HEK293 (cell line): Measurements from ENCODE around the gene FLT4.
"Not testable (repeated sequence)": the region's sequence is repeated elsewhere in the genome, so short reads cannot be mapped to it uniquely, and the experiment has no call there.

ENCODE experiments used
- CTCF ChIA-PET: fragments of 350-600 bp; formaldehyde crosslinking; extraction: SDS; loops from one replicate; lab custom pipeline; 2021; ENCODE audit warnings: antibody characterized with exemption; lab: Yijun Ruan, JAX
- POLR2A ChIA-PET: fragments of 300-600 bp; formaldehyde crosslinking; extraction: SDS; loops from one replicate; lab custom pipeline; 2020; ENCODE audit warnings: antibody characterized with exemption, inconsistent platforms; lab: Yijun Ruan, JAX
- H3K27ac ChIP-seq: fragments of 200-500 bp; sonication (Bioruptor generic); 2 replicates; pipeline ENCODE4 v1.5.1; 2014; ENCODE audit warnings: low read depth, low read length, control low read depth, inconsistent platforms; ENCODE audit errors: extremely low read depth
- H3K36me3 ChIP-seq, 2 experiments: fragments of 200-500 bp in 1 of 2; sonication (Bioruptor generic) in 1 of 2; 1 replicate in 1 of 2; 2 replicates in 1 of 2; pipeline ENCODE4 v1.5.1; 2014 to 2017; ENCODE audit warnings: inconsistent platforms in 2 of 2, low read length in 2 of 2; ENCODE audit not compliant: control insufficient read depth in 2 of 2, insufficient read depth in 1 of 2
- H3K4me1 ChIP-seq: fragments of 200-500 bp; sonication (Bioruptor generic); 2 replicates; pipeline ENCODE4 v1.5.1; 2014; ENCODE audit warnings: mild to moderate bottlenecking, low read length, inconsistent platforms; ENCODE audit not compliant: control insufficient read depth, insufficient read depth
- H3K4me3 ChIP-seq: 2 replicates; pipeline ENCODE4 v1.5.1; 2011; ENCODE audit warnings: low read depth, mild to moderate bottlenecking, control low read depth, low read length, moderate library complexity
- H3K9me3 ChIP-seq: fragments of 200-500 bp; sonication (Bioruptor generic); 2 replicates; pipeline ENCODE4 v1.5.1; 2014; ENCODE audit warnings: low read depth, low read length, inconsistent platforms; ENCODE audit not compliant: control insufficient read depth, insufficient read depth
- CTCF ChIP-seq: fragments of 450-650 bp; formaldehyde crosslinking; IDR thresholded peaks from 2 replicates; pipeline ENCODE4 v1.5.1; 2016; ENCODE audit warnings: missing biosample characterization, missing genetic modification characterization
- EGR2 ChIP-seq: fragments of 450-650 bp; formaldehyde crosslinking; IDR thresholded peaks from 2 replicates; pipeline ENCODE4 v1.5.1; 2016; ENCODE audit warnings: low read depth, missing biosample characterization, missing genetic modification characterization
- IKZF3 ChIP-seq: fragments of 450-650 bp; IDR thresholded peaks from 2 replicates; pipeline ENCODE4 v1.5.0; 2018; ENCODE audit warnings: missing biosample characterization, mild to moderate bottlenecking, missing genetic modification characterization, moderate library complexity
- ZFP69B ChIP-seq: fragments of 450-650 bp; formaldehyde crosslinking; IDR thresholded peaks from 2 replicates; pipeline ENCODE4 v1.5.1; 2016; ENCODE audit warnings: missing biosample characterization, missing genetic modification characterization
- ZNF16 ChIP-seq: fragments of 450-650 bp; formaldehyde crosslinking; IDR thresholded peaks from 2 replicates; pipeline ENCODE4 v1.5.1; 2016; ENCODE audit warnings: low read depth, missing biosample characterization, missing genetic modification characterization
- ZNF311 ChIP-seq: fragments of 450-650 bp; formaldehyde crosslinking; IDR thresholded peaks from 2 replicates; pipeline ENCODE4 v1.5.1; 2017; ENCODE audit warnings: missing biosample characterization, missing genetic modification characterization, borderline replicate concordance
- ZNF335 ChIP-seq: fragments of 450-650 bp; formaldehyde crosslinking; conservative IDR thresholded peaks from 2 replicates; pipeline ENCODE4 v1.5.1; 2016; ENCODE audit warnings: missing biosample characterization, missing genetic modification characterization
- ZNF48 ChIP-seq: fragments of 450-650 bp; formaldehyde crosslinking; IDR thresholded peaks from 2 replicates; pipeline ENCODE4 v1.5.1; 2016; ENCODE audit warnings: missing biosample characterization, missing genetic modification characterization
- ZNF624 ChIP-seq: fragments of 450-650 bp; formaldehyde crosslinking; IDR thresholded peaks from 2 replicates; pipeline ENCODE4 v1.5.1; 2017; ENCODE audit warnings: missing biosample characterization, missing genetic modification characterization
- ZNF639 ChIP-seq: fragments of 450-650 bp; formaldehyde crosslinking; IDR thresholded peaks from 2 replicates; pipeline ENCODE4 v1.5.1; 2016; ENCODE audit warnings: missing biosample characterization, missing genetic modification characterization
- ZNF776 ChIP-seq: fragments of 450-650 bp; formaldehyde crosslinking; IDR thresholded peaks from 2 replicates; pipeline ENCODE4 v1.5.0; 2017; ENCODE audit warnings: missing biosample characterization, missing genetic modification characterization, borderline replicate concordance
- ZNF792 ChIP-seq: fragments of 450-650 bp; formaldehyde crosslinking; IDR thresholded peaks from 2 replicates; pipeline ENCODE4 v1.5.1; 2016; ENCODE audit warnings: missing biosample characterization, missing genetic modification characterization
- TF ChIP-seq, protein P1 (sequence below): fragments of 450-650 bp; formaldehyde crosslinking; conservative IDR thresholded peaks from 2 replicates; pipeline ENCODE4 v1.5.1; 2016; ENCODE audit warnings: low read depth, missing biosample characterization, missing genetic modification characterization

Gene FLT4

GRCh38 chr5:180688330-180689070, 39.1 kb upstream of the FLT4 start:
- POLR2A ChIA-PET: no interaction called here
- CTCF ChIA-PET: interaction anchor here (1.2 kb wide), 1 partner anchor 30 kb away, joined by 6 read pairs; no protein-coding TSS in a partner anchor

DNA sequence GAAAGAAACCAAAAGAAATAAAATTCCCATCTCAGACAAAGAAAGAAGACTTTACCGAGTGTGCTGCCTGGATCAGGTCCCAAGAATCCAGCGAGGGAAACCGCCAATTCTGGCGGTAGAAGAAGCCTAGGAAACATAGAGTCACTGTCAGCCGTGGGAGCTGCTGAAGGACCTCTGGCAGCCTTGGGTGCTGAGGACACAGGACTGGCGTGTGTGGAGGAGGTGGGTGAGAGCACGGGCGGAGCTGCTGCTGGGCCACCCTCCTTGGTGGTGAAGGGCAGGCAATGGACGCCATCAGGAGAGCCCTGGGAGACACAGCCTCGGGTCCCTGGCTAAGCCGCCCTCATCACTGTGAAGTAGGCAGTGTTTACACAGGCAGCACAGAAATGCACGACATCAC, 37.4 kb upstream of the FLT4 start:
- H3K4me1 ChIP-seq, POLR2A ChIA-PET, H3K27ac ChIP-seq, H3K36me3 ChIP-seq, CTCF ChIA-PET, H3K9me3 ChIP-seq, H3K4me3 ChIP-seq: not testable (repeated sequence)
- TF ChIP-seq EGR2: 0 out of 2 replicates have a peak, but pooled peaks have one; percentile 17

More at GRCh38 chr5:180688330-180689070, 39.1 kb upstream of the FLT4 start:
- no peaks in the 10 kb centered on the region for H3K9me3 ChIP-seq
- no peaks in the 10 kb centered on the region for H3K4me1 ChIP-seq
- TF ChIP-seq ZNF16 (tag by site-specific recombination) (no peak), ZNF335 (peak; percentile 37; the same call in 1 of the 2 replicates)
- H3K36me3 ChIP-seq: no peaks in the 10 kb centered on the region
- no peak overlapping the region for H3K4me3 ChIP-seq
- no peak overlapping the region for H3K27ac ChIP-seq

DNA sequence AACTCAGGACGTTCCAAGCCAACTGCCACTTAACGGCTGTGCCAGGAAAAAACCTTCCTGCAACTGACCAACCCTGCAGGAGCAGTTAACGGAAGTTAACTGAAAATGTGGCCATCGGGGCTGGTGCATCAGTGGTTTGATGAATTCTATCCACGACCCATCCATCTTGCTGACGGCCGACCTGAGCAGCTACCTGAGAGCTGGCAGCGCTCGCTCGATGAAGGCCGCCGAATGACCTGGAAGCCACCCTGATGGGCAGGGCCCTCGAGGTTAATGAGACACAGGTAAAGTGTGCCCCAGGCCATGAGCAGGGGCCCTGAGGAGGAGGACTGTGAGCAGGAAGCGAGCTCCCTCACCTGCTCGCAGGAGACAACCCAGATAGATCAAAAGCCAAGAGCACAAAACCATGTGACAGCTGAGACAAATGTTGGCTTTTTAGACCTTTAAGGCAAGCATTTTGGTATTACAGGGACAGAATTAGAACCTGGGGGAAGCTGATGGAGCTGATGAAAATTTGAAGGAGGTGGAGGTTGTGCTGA, 35.3 kb upstream of the FLT4 start:
- Histone ChIP-seq H3K4me3 (no peak overlapping the region), H3K36me3 (no peaks in the 10 kb centered on the region)
- TF ChIP-seq IKZF3 (tag by site-specific recombination) (no peak), CTCF (tag by site-specific recombination) (no peak), ZNF624 (no peak), ZNF48 (tag by site-specific recombination) (no peak), ZFP69B (no peak), ZNF639 (tag by site-specific recombination) (no peak), EGR2 (no peak), ZNF776 (tag by site-specific recombination) (no peak), ZNF311 (no peak), ZNF792 (tag by site-specific recombination) (no peak)
- TF ChIP-seq, protein P1, sequence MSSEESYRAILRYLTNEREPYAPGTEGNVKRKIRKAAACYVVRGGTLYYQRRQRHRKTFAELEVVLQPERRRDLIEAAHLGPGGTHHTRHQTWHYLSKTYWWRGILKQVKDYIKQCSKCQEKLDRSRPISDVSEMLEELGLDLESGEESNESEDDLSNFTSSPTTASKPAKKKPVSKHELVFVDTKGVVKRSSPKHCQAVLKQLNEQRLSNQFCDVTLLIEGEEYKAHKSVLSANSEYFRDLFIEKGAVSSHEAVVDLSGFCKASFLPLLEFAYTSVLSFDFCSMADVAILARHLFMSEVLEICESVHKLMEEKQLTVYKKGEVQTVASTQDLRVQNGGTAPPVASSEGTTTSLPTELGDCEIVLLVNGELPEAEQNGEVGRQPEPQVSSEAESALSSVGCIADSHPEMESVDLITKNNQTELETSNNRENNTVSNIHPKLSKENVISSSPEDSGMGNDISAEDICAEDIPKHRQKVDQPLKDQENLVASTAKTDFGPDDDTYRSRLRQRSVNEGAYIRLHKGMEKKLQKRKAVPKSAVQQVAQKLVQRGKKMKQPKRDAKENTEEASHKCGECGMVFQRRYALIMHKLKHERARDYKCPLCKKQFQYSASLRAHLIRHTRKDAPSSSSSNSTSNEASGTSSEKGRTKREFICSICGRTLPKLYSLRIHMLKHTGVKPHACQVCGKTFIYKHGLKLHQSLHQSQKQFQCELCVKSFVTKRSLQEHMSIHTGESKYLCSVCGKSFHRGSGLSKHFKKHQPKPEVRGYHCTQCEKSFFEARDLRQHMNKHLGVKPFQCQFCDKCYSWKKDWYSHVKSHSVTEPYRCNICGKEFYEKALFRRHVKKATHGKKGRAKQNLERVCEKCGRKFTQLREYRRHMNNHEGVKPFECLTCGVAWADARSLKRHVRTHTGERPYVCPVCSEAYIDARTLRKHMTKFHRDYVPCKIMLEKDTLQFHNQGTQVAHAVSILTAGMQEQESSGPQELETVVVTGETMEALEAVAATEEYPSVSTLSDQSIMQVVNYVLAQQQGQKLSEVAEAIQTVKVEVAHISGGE (tag by site-specific recombination): no peak
- TF ChIP-seq, all 188 proteins: peak for 0
- H3K4me1 ChIP-seq: no peaks in the 10 kb centered on the region
- CTCF ChIA-PET: interaction anchor here (0.7 kb wide), 1 partner anchor 14 kb away, joined by 3 read pairs; no protein-coding TSS in a partner anchor
- POLR2A ChIA-PET: no interaction called here
- H3K27ac ChIP-seq: no peak overlapping the region
- H3K9me3 ChIP-seq: no peaks in the 10 kb centered on the region
